Measurements from ENCODE around the gene TMPRSS11B. TPM values are rescaled to one million over a fixed set of nuclear protein-coding genes. Genes with fewer than 3 reads are reported as not detected.

Gene TMPRSS11B
- total and polyA plus RNA-seq, 4 donors = 0.02 TPM; not detected in 3

DNA sequence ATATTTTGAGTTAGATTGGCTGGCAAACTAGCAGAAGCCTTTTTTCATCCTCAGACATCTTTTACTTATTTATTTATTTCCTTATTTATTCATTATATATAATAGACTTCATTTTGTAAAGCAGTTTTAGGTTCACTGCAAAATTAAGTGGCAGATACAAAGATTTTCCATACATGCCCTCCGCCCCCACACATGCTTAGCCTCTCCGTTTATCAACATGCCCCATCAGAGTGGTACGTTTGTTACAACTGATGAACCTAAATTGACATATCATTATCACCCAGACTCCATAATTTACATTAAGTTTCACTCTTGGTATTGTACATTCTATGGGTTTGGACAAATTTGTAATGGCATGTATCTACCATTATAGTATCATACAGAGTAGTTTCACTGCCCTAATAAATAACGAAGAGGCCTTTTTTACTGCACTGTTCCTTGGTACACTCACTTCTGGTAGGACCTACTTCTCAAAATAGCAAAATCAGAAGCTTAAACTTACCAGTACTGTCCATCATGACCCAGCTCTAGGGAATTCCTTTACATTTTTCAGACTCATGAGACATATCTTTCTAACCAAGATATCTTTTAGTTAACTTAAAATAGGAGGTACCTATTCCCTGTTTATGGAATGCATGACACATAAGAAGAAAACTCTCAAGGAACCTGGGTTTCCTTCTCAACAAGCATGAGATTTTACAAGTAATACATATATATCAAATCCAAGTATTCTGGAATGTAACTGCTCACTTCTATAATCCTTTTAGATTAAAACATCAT is 4.8 kb upstream of the TMPRSS11B start:
- H3K27ac ChIP-seq (ENCODE audit: low read depth in 1 of 2, low read length in 2 of 2) = no peak overlapping the region
- no peak for TF ChIP-seq YY1 (IDR thresholded peaks at IDR 0.05)
- TF ChIP-seq, protein P1, sequence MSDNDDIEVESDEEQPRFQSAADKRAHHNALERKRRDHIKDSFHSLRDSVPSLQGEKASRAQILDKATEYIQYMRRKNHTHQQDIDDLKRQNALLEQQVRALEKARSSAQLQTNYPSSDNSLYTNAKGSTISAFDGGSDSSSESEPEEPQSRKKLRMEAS (IDR thresholded peaks at IDR 0.05) = no peak
- TF ChIP-seq EGR1 (IDR thresholded peaks at IDR 0.05; ENCODE audit: low read depth in 2 of 2) = no peak
- TF ChIP-seq HNF4G (IDR thresholded peaks at IDR 0.05) = no peak
- no peak for TF ChIP-seq RAD21 (IDR thresholded peaks at IDR 0.05)
- no peak for TF ChIP-seq HNF4A (conservative IDR thresholded peaks at IDR 0.05)
- TF ChIP-seq JUND (IDR thresholded peaks at IDR 0.05) = no peak
- TF ChIP-seq GABPA (IDR thresholded peaks at IDR 0.05 in 1 of 2, conservative IDR thresholded peaks at IDR 0.05 in 1 of 2) = no peak
- no peak for TF ChIP-seq SP1 (IDR thresholded peaks at IDR 0.05)
- TF ChIP-seq, protein P2, sequence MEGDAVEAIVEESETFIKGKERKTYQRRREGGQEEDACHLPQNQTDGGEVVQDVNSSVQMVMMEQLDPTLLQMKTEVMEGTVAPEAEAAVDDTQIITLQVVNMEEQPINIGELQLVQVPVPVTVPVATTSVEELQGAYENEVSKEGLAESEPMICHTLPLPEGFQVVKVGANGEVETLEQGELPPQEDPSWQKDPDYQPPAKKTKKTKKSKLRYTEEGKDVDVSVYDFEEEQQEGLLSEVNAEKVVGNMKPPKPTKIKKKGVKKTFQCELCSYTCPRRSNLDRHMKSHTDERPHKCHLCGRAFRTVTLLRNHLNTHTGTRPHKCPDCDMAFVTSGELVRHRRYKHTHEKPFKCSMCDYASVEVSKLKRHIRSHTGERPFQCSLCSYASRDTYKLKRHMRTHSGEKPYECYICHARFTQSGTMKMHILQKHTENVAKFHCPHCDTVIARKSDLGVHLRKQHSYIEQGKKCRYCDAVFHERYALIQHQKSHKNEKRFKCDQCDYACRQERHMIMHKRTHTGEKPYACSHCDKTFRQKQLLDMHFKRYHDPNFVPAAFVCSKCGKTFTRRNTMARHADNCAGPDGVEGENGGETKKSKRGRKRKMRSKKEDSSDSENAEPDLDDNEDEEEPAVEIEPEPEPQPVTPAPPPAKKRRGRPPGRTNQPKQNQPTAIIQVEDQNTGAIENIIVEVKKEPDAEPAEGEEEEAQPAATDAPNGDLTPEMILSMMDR (IDR thresholded peaks at IDR 0.05; ENCODE audit: low read depth, low read length, missing input control) = no peak
- TF ChIP-seq, protein P3, sequence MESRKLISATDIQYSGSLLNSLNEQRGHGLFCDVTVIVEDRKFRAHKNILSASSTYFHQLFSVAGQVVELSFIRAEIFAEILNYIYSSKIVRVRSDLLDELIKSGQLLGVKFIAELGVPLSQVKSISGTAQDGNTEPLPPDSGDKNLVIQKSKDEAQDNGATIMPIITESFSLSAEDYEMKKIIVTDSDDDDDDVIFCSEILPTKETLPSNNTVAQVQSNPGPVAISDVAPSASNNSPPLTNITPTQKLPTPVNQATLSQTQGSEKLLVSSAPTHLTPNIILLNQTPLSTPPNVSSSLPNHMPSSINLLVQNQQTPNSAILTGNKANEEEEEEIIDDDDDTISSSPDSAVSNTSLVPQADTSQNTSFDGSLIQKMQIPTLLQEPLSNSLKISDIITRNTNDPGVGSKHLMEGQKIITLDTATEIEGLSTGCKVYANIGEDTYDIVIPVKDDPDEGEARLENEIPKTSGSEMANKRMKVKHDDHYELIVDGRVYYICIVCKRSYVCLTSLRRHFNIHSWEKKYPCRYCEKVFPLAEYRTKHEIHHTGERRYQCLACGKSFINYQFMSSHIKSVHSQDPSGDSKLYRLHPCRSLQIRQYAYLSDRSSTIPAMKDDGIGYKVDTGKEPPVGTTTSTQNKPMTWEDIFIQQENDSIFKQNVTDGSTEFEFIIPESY (IDR thresholded peaks at IDR 0.05) = no peak
- TF ChIP-seq RXRA (IDR thresholded peaks at IDR 0.05) = no peak
- no peak for TF ChIP-seq FOXA1 (IDR thresholded peaks at IDR 0.05)
- no peak for TF ChIP-seq TAF1 (conservative IDR thresholded peaks at IDR 0.05)
- TF ChIP-seq NR2F2 (IDR thresholded peaks at IDR 0.05) = no peak
- 77% methylated on average over 4 of the region's 4 CpGs for WGBS
- H3K9ac ChIP-seq (ENCODE audit: low read depth in 1 of 2, low read length in 2 of 2) = no peak overlapping the region
- no peak overlapping the region for H3K4me3 ChIP-seq (ENCODE audit: low read depth in 1 of 3, low read length in 3 of 3)
- no peaks in the 10 kb centered on the region for H3K9me3 ChIP-seq (ENCODE audit: control insufficient read depth in 4 of 4, low read length in 3 of 4)
- no peak for DNase-seq (ENCODE audit: low spot score)
- H3K36me3 ChIP-seq (ENCODE audit: control insufficient read depth in 4 of 4, insufficient read depth in 3 of 4, low read depth in 1 of 4, low read length in 3 of 4) = no peaks in the 10 kb centered on the region
- H3K4me1 ChIP-seq (ENCODE audit: control insufficient read depth in 4 of 4, insufficient read depth in 4 of 4, low read length in 3 of 4) = no peaks in the 10 kb centered on the region
- H3K27me3 ChIP-seq (ENCODE audit: control insufficient read depth in 4 of 4, insufficient read depth in 4 of 4, low read length in 3 of 4) = no peaks in the 10 kb centered on the region

DNA sequence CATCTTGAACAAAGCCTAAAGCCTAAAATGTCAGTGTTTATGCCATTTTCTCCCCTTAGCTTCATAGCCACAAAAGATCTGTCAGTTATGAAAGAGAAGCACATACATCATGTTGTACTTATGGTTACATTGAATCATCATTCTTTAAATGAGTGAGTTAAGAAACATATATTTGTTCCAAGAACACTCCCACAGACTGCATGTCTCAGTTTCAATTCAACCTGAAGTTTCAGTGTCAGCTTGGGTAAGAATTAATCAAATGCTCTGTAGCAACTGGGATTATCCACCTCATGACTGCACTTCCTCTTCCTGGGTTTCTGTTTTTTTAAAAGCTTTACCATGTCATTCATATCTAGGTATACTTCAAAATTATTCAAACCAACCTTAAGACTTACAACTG is 3.9 kb upstream of the TMPRSS11B start:
- Histone ChIP-seq H3K27me3 (ENCODE audit: control insufficient read depth in 4 of 4, insufficient read depth in 4 of 4, low read length in 3 of 4) (no peaks in the 10 kb centered on the region), H3K9me3 (ENCODE audit: control insufficient read depth in 4 of 4, low read length in 3 of 4) (no peaks in the 10 kb centered on the region), H3K4me1 (ENCODE audit: control insufficient read depth in 4 of 4, insufficient read depth in 4 of 4, low read length in 3 of 4) (no peaks in the 10 kb centered on the region), H3K36me3 (ENCODE audit: control insufficient read depth in 4 of 4, insufficient read depth in 3 of 4, low read depth in 1 of 4, low read length in 3 of 4) (no peaks in the 10 kb centered on the region), H3K27ac (ENCODE audit: low read depth in 1 of 2, low read length in 2 of 2) (no peak overlapping the region), H3K4me3 (ENCODE audit: low read depth in 1 of 3, low read length in 3 of 3) (no peak overlapping the region), H3K9ac (ENCODE audit: low read depth in 1 of 2, low read length in 2 of 2) (no peak overlapping the region)
- DNase-seq (ENCODE audit: low spot score) = no peak
- TF ChIP-seq, protein P3 (IDR thresholded peaks at IDR 0.05) = no peak
- no peak for TF ChIP-seq EGR1 (IDR thresholded peaks at IDR 0.05; ENCODE audit: low read depth in 2 of 2)
- no peak for TF ChIP-seq FOXA2 (IDR thresholded peaks at IDR 0.05)
- TF ChIP-seq NR2F2 (IDR thresholded peaks at IDR 0.05) = no peak
- no peak for TF ChIP-seq SP1 (IDR thresholded peaks at IDR 0.05)
- no peak for TF ChIP-seq YY1 (IDR thresholded peaks at IDR 0.05)
- no peak for TF ChIP-seq GABPA (IDR thresholded peaks at IDR 0.05 in 1 of 2, conservative IDR thresholded peaks at IDR 0.05 in 1 of 2)
- no peak for TF ChIP-seq RAD21 (IDR thresholded peaks at IDR 0.05)
- no peak for TF ChIP-seq RXRA (IDR thresholded peaks at IDR 0.05)
- TF ChIP-seq JUND (IDR thresholded peaks at IDR 0.05) = no peak
- TF ChIP-seq, protein P4, sequence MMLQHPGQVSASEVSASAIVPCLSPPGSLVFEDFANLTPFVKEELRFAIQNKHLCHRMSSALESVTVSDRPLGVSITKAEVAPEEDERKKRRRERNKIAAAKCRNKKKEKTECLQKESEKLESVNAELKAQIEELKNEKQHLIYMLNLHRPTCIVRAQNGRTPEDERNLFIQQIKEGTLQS (IDR thresholded peaks at IDR 0.05) = no peak
